ENCODE results near the gene ARMH2.
A peak's percentile ranks its signal among the peaks of the same experiment; 100 is the strongest.
"Not testable (repeated sequence)": the region's sequence is repeated elsewhere in the genome, so short reads cannot be mapped to it uniquely, and the experiment has no call there.

GRCh38 chr6:24764833-24765828, 33.6 kb downstream of the ARMH2 start:
- TF ChIP-seq, protein P1, sequence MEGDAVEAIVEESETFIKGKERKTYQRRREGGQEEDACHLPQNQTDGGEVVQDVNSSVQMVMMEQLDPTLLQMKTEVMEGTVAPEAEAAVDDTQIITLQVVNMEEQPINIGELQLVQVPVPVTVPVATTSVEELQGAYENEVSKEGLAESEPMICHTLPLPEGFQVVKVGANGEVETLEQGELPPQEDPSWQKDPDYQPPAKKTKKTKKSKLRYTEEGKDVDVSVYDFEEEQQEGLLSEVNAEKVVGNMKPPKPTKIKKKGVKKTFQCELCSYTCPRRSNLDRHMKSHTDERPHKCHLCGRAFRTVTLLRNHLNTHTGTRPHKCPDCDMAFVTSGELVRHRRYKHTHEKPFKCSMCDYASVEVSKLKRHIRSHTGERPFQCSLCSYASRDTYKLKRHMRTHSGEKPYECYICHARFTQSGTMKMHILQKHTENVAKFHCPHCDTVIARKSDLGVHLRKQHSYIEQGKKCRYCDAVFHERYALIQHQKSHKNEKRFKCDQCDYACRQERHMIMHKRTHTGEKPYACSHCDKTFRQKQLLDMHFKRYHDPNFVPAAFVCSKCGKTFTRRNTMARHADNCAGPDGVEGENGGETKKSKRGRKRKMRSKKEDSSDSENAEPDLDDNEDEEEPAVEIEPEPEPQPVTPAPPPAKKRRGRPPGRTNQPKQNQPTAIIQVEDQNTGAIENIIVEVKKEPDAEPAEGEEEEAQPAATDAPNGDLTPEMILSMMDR (IDR thresholded peaks at IDR 0.05 in 2 of 3, conservative IDR thresholded peaks at IDR 0.05 in 1 of 3; ENCODE audit: borderline replicate concordance in 1 of 3, insufficient read depth in 1 of 3, low read depth in 2 of 3, low read length in 2 of 3), result not testable (repeated sequence)
- TF ChIP-seq ZFX (IDR thresholded peaks at IDR 0.05); EZH2phosphoT487 (IDR thresholded peaks at IDR 0.05; ENCODE audit: borderline replicate concordance); SIN3A (IDR thresholded peaks at IDR 0.05; ENCODE audit: low read depth); SP1 (IDR thresholded peaks at IDR 0.05; ENCODE audit: low read depth): not testable (repeated sequence)
- peak; percentile 15 for TF ChIP-seq POLR2A (IDR thresholded peaks at IDR 0.05; ENCODE audit: borderline replicate concordance, extremely low read depth, insufficient read depth, insufficient read length)

Data from HCT116 (cell line).